Sigmoid colon (tissue), 7 donors: ENCODE measurements around the gene MX2. TPM values are rescaled to one million over a fixed set of nuclear protein-coding genes. Genes with fewer than 3 reads are reported as not detected.

Experiments
- DNase-seq: peaks from one replicate; pipeline ENCODE4 v3.0.0-alpha.2; 2019
- H3K27ac ChIP-seq, 4 donors: fragments of 200-600 bp; sonication (generic); one replicate each; pipeline ENCODE4 v1.5.1; 2016 to 2019; ENCODE audit warnings: mild to moderate bottlenecking in 1 of 4
- H3K27me3 ChIP-seq, 3 donors: fragments of 200-600 bp; sonication (generic); one replicate each; pipeline ENCODE4 v1.5.1; 2019; ENCODE audit warnings: mild to moderate bottlenecking in 1 of 3
- H3K36me3 ChIP-seq, 4 donors: fragments of 200-600 bp; sonication (generic); one replicate each; pipeline ENCODE4 v1.5.1; 2016 to 2019
- H3K4me1 ChIP-seq, 4 donors: fragments of 200-600 bp; sonication (generic); one replicate each; pipeline ENCODE4 v1.5.1; 2017 to 2019
- H3K4me3 ChIP-seq, 4 donors: fragments of 200-600 bp; sonication (generic); one replicate each; pipeline ENCODE4 v1.5.1; 2017 to 2019; ENCODE audit warnings: mild to moderate bottlenecking in 2 of 4, moderate library complexity in 1 of 4
- H3K9me3 ChIP-seq, 4 donors: fragments of 200-600 bp in 3 of 4; sonication (generic) in 3 of 4; one replicate each; pipeline versions ENCODE4 v1.5.1 to v1.6.1; 2013 to 2019
- CTCF ChIP-seq, 4 experiments: fragments of 450-650 bp in 3 of 4; fragments of 200-600 bp in 1 of 4; IDR thresholded peaks; one replicate each; pipeline ENCODE4 v1.5.1; 2016 to 2019; ENCODE audit warnings: antibody characterized with exemption in 4 of 4, mild to moderate bottlenecking in 3 of 4, moderate library complexity in 2 of 4
- EP300 ChIP-seq, 4 donors: sonication (generic); formaldehyde crosslinking; IDR thresholded peaks; one replicate each; pipeline ENCODE4 v1.6.1; 2017; ENCODE audit warnings: antibody characterized with exemption in 4 of 4
- POLR2A ChIP-seq, 2 donors: fragments of 450-650 bp; IDR thresholded peaks; one replicate each; pipeline ENCODE4 v1.6.1; 2016; ENCODE audit warnings: antibody characterized with exemption in 2 of 2, mild to moderate bottlenecking in 2 of 2, moderate library complexity in 2 of 2
- POLR2AphosphoS5 ChIP-seq, 4 donors: sonication (generic); formaldehyde crosslinking; IDR thresholded peaks; one replicate each; pipeline ENCODE4 v1.6.1; 2017; ENCODE audit warnings: antibody characterized with exemption in 4 of 4
- WGBS, 2 donors: extraction: QIAGEN DNeasy Blood & Tissue Kit; methylation state at CpG; one replicate each; pipeline ENCODE4 v1.1.7; 2013; 5-methylcytosine and 5-hydroxymethylcytosine counted together
- intact Hi-C: fragments of 100-400 bp; cut with DNase I; formaldehyde crosslinking; loops from one replicate; pipeline ENCODE4 v1.15.1; 2023
- polyA plus RNA-seq, 3 donors: library from polyadenylated mRNA; stranded (reverse); fragments of 200-250 nt; gene quantifications; one replicate each; pipeline ENCODE4 v1.2.3, GENCODE V29; 2013
- total RNA-seq, 4 donors: library from RNA; depleted of rRNA; stranded (reverse); fragments of >200 nt; gene quantifications; one replicate each; pipeline ENCODE4 v1.1.0, GENCODE V29; 2016
- donor health status: healthy with polysubstance abuse.
- donor health status: Bipolar disorder and iron deficiency.
- donor health status: healthy.

Gene MX2
- total and polyA plus RNA-seq, 7 donors, result 2.5 to 23.9 (median 6.2) TPM

DNA sequence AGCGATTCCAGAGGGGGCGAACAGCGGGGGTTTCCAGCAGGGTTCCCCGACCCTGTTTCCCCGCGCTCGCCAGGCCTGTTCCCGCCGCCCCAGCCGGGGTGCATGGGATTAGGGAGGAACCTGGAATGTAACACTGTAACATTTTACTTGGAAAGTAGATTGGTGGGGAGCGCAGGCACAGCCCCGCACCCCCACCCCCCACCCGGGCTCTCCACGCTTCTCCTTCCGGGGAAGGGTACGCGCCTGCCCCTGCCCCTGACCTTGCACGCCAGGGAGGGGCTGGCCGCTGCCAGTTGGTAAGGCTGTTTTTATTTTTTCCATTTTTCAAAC, 44.8 kb upstream of the MX2 start:
- TF ChIP-seq POLR2AphosphoS5 (IDR thresholded peaks at IDR 0.05) (no peak), EP300 (IDR thresholded peaks at IDR 0.05) (no peak), CTCF (IDR thresholded peaks at IDR 0.05) (no peak), POLR2A (IDR thresholded peaks at IDR 0.05) (no peak)
- Histone ChIP-seq H3K27ac (no peak overlapping the region), H3K27me3 (peaks cover 11 to 47% (median 18%) of the 10 kb centered on the region in 3 donors), H3K4me1 (peaks cover 0 to 11% (median 8%) of the 10 kb centered on the region in 4 donors), H3K36me3 (no peaks in the 10 kb centered on the region), H3K9me3 (no peaks in the 10 kb centered on the region), H3K4me3 (peak overlapping the region in 3 of 4 donors; percentile 4 to 31 (median 27))
- DNase-seq, result no peak
- 23 to 46% methylated on average over 19 of the region's 19 CpGs for WGBS, 2 donors
- intact Hi-C loops, result no loop called here

- intact Hi-C loops, result no loop called here
- no peak overlapping the region for H3K4me3 ChIP-seq
- H3K27ac ChIP-seq, result no peak overlapping the region
- no peak for DNase-seq
- H3K4me1 ChIP-seq, result peaks cover 0 to 11% (median 8%) of the 10 kb centered on the region in 4 donors
- H3K9me3 ChIP-seq, result no peaks in the 10 kb centered on the region
- WGBS, 2 donors, result 85 to 91% methylated on average over 10 of the region's 10 CpGs
- peaks cover 11 to 47% (median 18%) of the 10 kb centered on the region in 3 donors for H3K27me3 ChIP-seq
- TF ChIP-seq POLR2A (IDR thresholded peaks at IDR 0.05) (no peak), CTCF (IDR thresholded peaks at IDR 0.05) (no peak), EP300 (IDR thresholded peaks at IDR 0.05) (no peak), POLR2AphosphoS5 (IDR thresholded peaks at IDR 0.05) (no peak)
- no peaks in the 10 kb centered on the region for H3K36me3 ChIP-seq
Measured at GRCh38 chr21:41317458-41317857, 44.4 kb upstream of the MX2 start.

GRCh38 chr21:41318218-41318617, 43.6 kb upstream of the MX2 start:
- Histone ChIP-seq H3K4me3 (no peak overlapping the region), H3K36me3 (no peaks in the 10 kb centered on the region), H3K27ac (no peak overlapping the region), H3K9me3 (no peaks in the 10 kb centered on the region), H3K27me3 (peaks cover 11 to 47% (median 18%) of the 10 kb centered on the region in 3 donors), H3K4me1 (peaks cover 0 to 11% (median 8%) of the 10 kb centered on the region in 4 donors)
- TF ChIP-seq EP300 (IDR thresholded peaks at IDR 0.05) (no peak), POLR2AphosphoS5 (IDR thresholded peaks at IDR 0.05) (no peak), CTCF (IDR thresholded peaks at IDR 0.05) (no peak), POLR2A (IDR thresholded peaks at IDR 0.05) (no peak)
- no peak for DNase-seq
- 88 to 93% methylated on average over 9 of the region's 9 CpGs for WGBS, 2 donors
- intact Hi-C loops, result no loop called here

DNA sequence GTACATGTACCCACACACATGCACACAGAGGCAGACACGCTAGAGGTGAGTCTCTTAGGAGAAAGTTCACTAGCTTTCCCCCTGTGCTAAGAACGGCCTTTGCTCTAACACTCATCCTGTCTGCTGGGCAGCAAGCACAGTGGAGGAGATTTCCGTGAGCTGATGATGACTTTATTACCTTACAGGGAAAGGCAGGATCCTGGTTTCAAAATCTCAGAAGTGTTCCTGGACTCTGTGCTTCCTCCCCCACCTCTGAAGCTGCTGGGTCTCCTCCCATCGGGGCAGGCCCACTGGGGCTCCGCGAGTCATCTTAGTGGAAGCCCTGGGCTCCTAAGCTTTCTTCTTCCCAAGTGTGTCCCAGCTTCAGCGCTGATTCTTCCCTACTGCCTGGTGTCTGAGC, 42.6 kb upstream of the MX2 start:
- peaks cover 11 to 46% (median 18%) of the 10 kb centered on the region in 3 donors for H3K27me3 ChIP-seq

More for the DNA sequence above, 42.6 kb upstream of the MX2 start:
- H3K4me1 ChIP-seq, result peaks cover 0 to 11% (median 8%) of the 10 kb centered on the region in 4 donors
- no peaks in the 10 kb centered on the region for H3K9me3 ChIP-seq
- no peaks in the 10 kb centered on the region for H3K36me3 ChIP-seq
- intact Hi-C loops, result no loop called here
- H3K4me3 ChIP-seq, result no peak overlapping the region
- no peak for DNase-seq
- WGBS, 2 donors, result 28 to 75% methylated on average over 7 of the region's 7 CpGs
- H3K27ac ChIP-seq, result no peak overlapping the region
- no peak for TF ChIP-seq EP300 (IDR thresholded peaks at IDR 0.05)
- TF ChIP-seq POLR2AphosphoS5 (IDR thresholded peaks at IDR 0.05), result no peak
- no peak for TF ChIP-seq CTCF (IDR thresholded peaks at IDR 0.05)
- no peak for TF ChIP-seq POLR2A (IDR thresholded peaks at IDR 0.05)
